Activated T-cell treated with anti-CD3 and anti-CD28 coated beads, Interleukin-2, amount 50 U/mL, for 24 hours (primary cell): ENCODE results near the gene GNAS.

ENCODE experiments used
- DNase-seq: peaks from one replicate; pipeline ENCODE4 v3.0.0-alpha.2; 2020
- H3K27ac Mint-ChIP-seq: 2 replicates; pipeline ENCODE4 v1.8.0; 2020; ENCODE audit warnings: mild to moderate bottlenecking, mixed read lengths
- H3K27me3 Mint-ChIP-seq: 2 replicates; pipeline ENCODE4 v1.8.0; 2020; ENCODE audit warnings: mixed read lengths
- H3K36me3 Mint-ChIP-seq: 2 replicates; pipeline ENCODE4 v1.8.0; 2020; ENCODE audit warnings: low read depth, mixed read lengths
- H3K4me1 Mint-ChIP-seq: 2 replicates; pipeline ENCODE4 v1.8.0; 2020; ENCODE audit warnings: low read depth, mixed read lengths
- H3K4me3 Mint-ChIP-seq: 2 replicates; pipeline ENCODE4 v1.8.0; 2020; ENCODE audit warnings: mild to moderate bottlenecking, moderate library complexity, mixed read lengths
- H3K9me3 Mint-ChIP-seq: 2 replicates; pipeline ENCODE4 v1.8.0; 2020; ENCODE audit warnings: mixed read lengths

Gene GNAS

DNA sequence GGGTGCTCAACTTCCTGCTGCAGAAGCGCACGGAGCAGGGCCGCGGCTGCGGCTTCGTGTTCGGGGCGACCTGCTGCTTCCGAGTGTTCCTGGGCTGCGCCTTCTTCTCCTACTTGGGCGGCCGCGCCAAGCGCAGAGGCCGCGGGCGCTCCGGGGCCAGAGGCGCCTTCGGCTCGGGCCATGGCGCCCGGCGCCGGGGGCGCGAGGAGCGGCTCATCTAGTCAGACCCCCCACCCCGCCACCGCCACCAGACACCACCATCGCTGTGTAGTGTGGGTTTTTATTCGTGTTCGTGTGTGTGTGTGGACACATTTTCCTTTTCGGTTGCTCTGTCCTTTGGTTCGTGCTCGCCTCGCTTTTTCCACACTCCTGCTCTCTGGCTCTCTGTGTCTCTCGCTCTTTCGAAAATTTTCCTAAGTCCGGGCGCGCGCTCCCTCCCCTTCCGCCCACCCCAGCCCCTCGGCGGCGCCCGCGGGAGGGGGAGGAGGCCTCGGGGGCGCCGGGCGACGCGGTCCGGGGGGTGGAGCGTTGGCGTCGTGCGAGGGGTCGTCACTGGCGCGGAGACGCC, 38.1 kb downstream of the GNAS start:
- Mint-ChIP-seq H3K9me3 (no peaks in the 10 kb centered on the region), H3K4me3 (peak overlapping the region; percentile 86), H3K36me3 (peaks cover 33% of the 10 kb centered on the region), H3K4me1 (peaks cover 53% of the 10 kb centered on the region), H3K27ac (peak overlapping the region; percentile 96), H3K27me3 (no peaks in the 10 kb centered on the region)
- DNase-seq: peak; percentile 83

DNA sequence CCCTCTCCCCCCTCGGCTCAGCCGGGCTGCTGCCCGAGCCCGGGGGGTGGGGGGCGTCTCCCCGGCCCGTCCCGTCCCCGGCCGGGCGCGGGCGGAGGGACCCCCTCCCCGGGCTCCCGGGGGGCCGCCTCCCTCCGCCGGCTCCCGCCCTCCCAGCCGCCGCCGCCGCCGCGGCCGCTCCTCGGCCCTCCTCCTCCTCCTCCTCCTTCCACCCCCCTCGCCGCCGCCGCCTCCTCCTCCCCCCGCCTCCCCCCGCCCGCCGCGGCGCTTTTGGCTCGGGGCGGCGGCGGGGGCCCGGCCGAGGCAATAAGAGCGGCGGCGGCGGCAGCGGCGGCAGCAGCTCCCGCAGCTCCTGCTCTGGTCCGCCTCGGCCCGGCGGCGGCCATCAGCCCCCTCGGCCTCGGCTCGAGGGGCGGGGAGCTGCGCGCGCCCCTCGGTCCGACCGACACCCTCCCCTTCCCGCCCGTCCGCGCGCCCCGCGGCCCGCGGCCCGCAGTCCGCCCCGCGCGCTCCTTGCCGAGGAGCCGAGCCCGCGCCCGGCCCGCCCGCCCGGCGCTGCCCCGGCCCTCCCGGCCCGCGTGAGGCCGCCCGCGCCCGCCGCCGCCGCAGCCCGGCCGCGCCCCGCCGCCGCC, 38.7 kb downstream of the GNAS start:
- Mint-ChIP-seq H3K27me3 (no peaks in the 10 kb centered on the region), H3K27ac (peak overlapping the region; percentile 85), H3K36me3 (peaks cover 39% of the 10 kb centered on the region), H3K4me3 (peak overlapping the region; percentile 72), H3K9me3 (no peaks in the 10 kb centered on the region), H3K4me1 (peaks cover 54% of the 10 kb centered on the region)
- peak; percentile 83 for DNase-seq

DNA sequence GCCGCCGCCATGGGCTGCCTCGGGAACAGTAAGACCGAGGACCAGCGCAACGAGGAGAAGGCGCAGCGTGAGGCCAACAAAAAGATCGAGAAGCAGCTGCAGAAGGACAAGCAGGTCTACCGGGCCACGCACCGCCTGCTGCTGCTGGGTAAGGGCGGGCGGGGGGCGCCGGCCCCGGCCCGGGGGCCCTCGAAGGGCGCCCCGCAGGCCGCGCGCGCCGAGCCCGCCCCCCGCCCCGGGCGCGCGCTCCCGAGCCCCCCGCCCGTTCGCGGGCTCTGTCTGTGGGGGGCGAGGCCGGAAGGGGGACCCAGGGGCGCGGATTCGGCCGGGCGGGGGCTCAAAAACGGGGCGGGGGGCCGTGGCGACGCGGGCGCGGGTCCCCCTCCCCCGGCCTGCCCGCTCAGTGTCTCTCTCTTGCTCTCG, 39.2 kb downstream of the GNAS start:
- H3K27ac Mint-ChIP-seq: peak overlapping the region; percentile 95
- no peaks in the 10 kb centered on the region for H3K9me3 Mint-ChIP-seq
- H3K36me3 Mint-ChIP-seq: peaks cover 44% of the 10 kb centered on the region
- H3K4me1 Mint-ChIP-seq: peaks cover 54% of the 10 kb centered on the region
- H3K4me3 Mint-ChIP-seq: peak overlapping the region; percentile 91
- peak; percentile 72 for DNase-seq
- H3K27me3 Mint-ChIP-seq: no peaks in the 10 kb centered on the region

DNA sequence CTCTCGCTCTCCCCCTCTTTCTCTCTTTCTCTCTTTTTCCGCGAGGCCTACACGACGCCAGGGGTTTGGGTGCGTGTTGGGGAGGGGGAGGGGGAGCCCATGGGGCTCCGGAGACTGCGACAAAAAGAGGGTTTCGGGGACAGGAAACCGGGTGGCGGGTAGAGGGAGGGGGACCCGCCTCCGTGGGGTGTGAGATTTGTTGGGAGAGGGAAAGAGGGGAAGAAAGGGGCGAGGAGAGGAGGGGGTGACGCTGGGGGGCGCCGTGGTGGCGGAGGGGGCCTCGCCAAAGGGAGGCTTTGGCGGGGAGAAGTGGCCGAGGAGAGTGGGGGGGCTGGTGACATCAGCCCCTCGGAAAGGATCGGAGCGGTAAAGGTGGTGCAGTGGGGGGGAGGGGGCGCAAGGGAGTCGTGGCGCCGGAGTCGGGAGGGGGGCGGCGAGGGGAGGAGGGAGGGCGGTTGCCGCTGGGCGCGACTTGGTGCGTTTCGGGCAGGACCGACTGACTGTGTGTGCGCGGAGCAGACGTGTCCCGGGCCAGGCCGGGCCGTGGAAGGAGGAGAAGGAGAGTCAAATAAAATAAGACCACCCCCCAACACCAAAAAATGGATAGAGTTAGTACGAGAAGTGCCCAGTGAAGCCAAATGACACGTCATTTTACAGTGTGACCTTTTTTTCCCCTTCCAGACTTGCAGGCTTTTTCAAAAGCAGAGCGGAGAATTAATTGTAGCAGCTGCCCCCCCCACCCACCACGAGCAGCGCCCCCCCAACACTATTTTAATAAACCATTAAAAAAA, 39.8 kb downstream of the GNAS start:
- peak; percentile 81 for DNase-seq
- no peaks in the 10 kb centered on the region for H3K9me3 Mint-ChIP-seq
- peaks cover 54% of the 10 kb centered on the region for H3K4me1 Mint-ChIP-seq
- H3K27ac Mint-ChIP-seq: peak overlapping the region; percentile 95
- no peaks in the 10 kb centered on the region for H3K27me3 Mint-ChIP-seq
- H3K4me3 Mint-ChIP-seq: peak overlapping the region; percentile 91
- H3K36me3 Mint-ChIP-seq: peaks cover 50% of the 10 kb centered on the region

DNA sequence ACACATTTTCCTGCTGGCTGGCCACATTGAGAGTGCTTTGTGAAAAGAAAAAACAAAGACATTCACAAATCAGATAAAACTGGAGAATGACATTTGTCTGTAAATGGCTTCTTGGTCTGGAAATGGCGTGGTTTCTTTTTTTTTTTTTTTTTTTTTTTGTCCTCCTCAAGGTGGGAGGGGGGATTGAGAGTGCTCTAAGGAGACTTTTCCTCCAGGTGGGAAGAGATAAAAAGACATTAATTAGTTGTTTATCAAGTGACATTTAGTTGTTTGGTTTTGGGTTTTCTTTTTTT, 40.4 kb downstream of the GNAS start:
- Mint-ChIP-seq H3K4me1 (peaks cover 53% of the 10 kb centered on the region), H3K9me3 (no peaks in the 10 kb centered on the region), H3K36me3 (peaks cover 55% of the 10 kb centered on the region), H3K27me3 (no peaks in the 10 kb centered on the region), H3K4me3 (peak overlapping the region; percentile 91), H3K27ac (peak overlapping the region; percentile 95)
- no peak for DNase-seq

DNA sequence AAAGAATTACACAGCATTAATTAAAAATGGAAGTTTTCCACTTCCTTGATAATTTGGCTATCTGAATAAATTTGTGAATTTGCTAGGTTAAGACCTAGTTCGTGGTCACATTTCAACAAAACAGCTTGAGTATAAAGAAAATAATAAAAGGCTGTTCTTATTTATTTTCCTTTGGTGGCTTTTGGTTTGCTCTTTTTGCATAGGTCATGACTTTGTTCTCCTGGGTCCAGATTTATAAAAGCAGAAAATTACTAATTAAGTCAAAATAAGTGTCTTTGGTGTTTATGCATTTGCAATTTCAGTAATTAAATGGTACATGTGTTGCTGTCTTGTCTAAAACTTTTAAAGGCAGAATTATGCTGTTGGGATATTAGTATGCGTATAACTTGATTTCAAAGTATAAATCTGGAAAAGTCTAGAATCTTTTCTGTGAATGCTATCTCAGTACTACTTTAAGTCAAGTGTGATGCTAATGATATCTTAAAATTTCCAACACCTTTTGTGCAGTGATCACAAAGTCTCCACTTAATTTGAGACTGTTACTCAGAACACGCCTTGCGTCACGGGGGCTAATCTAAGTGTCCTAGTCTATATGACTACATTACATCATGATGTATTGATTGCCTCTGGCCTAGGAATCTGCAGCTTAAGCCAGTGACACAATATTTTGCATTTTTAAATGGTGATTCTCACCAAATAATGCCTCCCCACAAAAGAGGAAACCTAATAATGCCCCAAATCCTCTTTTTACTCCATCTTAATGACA, 41.0 kb downstream of the GNAS start:
- Mint-ChIP-seq H3K27ac (peak overlapping the region; percentile 95), H3K9me3 (no peaks in the 10 kb centered on the region), H3K4me1 (peaks cover 53% of the 10 kb centered on the region), H3K27me3 (no peaks in the 10 kb centered on the region), H3K36me3 (peaks cover 62% of the 10 kb centered on the region), H3K4me3 (peak overlapping the region; percentile 91)
- DNase-seq: no peak

DNA sequence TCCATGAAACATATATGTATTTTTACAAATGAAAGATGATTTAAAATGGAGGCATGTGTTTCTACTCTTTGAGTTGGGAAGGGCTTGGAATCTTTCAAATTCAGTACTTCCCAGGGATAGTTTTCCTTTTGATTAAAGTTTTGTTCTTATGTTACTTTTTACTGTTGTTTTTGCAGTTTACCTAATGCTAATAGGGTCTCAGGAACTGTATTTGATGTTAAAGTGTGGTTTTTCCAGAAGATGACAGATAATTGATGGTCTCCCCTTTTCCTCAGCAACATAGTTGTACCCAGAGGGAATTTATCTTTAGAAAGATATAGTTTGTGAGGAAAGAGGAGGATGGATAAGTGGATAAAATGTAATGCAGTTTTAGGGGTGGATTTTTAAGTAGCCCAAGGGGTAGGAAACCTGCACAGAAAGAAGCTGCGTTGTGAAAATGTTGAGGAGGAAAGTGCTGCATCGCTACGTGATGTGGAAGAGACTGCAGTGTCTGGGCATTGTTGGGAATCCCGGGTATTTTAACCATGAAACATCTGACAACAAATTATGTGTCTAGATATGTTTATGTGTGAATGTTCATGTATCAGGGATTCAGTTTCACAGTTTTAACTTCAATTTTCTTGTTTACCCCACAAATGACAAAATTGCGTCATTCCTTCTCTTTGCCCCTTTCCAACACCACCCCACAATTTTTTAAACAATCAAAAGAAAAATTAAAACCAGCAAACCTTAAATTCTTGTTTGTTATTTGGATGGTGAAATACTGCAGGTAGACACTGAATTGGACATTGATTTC, 42.3 kb downstream of the GNAS start:
- Mint-ChIP-seq H3K27me3 (no peaks in the 10 kb centered on the region), H3K27ac (peak overlapping the region; percentile 95), H3K4me3 (peak overlapping the region; percentile 91), H3K36me3 (peaks cover 75% of the 10 kb centered on the region), H3K9me3 (no peaks in the 10 kb centered on the region), H3K4me1 (peaks cover 65% of the 10 kb centered on the region)
- DNase-seq: no peak

DNA sequence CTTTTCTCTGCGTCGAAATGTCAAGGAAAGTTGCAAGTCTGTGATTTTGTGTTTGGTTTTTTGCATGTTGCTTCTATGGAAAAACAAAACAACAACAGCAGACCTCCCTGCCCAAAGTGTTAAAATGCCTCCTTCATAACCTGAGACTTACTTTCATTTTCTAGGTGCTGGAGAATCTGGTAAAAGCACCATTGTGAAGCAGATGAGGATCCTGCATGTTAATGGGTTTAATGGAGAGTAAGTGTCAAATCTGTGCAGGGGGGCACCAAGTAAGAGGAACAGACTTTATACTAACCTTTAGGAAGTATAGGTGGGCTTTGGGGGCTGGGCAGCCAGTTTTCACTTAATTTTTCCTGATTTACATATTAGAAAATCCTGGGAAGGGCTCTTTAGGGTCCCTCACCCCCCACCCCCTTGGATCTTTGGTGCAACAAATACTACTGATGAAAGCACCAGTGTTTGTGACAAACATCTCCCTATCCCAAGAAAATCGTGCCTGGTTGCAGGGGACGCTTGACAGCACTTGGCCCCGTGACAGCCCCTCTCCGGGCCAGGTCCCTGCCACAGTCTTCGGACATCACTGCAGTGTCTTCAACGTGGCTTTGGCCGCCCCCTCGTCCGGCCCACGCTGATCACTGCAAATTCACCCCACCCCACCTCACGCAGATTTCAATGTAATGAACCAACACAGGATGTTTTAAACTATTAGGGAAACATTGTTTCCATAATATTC, 43.1 kb downstream of the GNAS start:
- no peaks in the 10 kb centered on the region for H3K27me3 Mint-ChIP-seq
- H3K27ac Mint-ChIP-seq: peak overlapping the region; percentile 95
- peaks cover 68% of the 10 kb centered on the region for H3K4me1 Mint-ChIP-seq
- no peaks in the 10 kb centered on the region for H3K9me3 Mint-ChIP-seq
- H3K36me3 Mint-ChIP-seq: peaks cover 83% of the 10 kb centered on the region
- DNase-seq: no peak
- peak overlapping the region; percentile 91 for H3K4me3 Mint-ChIP-seq

DNA sequence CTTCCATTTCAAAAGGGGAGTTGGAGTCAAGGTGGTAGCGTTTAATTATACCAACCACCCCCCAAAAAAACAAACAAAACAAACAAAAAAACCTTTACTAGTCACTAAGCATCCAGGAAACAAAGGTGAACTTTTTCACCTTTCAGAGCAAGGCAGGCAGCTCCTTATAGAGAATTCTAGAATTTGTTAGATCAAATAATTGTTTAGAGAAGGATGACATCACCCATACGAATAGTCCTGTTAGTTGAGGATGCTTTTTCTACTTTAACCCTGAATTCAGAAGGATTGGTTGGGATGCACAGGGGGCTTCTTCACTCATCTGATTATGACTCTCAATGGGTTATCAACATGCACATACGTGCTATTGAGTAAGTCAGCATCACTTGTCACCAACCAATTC, 44.3 kb downstream of the GNAS start:
- peaks cover 76% of the 10 kb centered on the region for H3K4me1 Mint-ChIP-seq
- no peak for DNase-seq
- H3K27ac Mint-ChIP-seq: peak overlapping the region; percentile 95
- no peaks in the 10 kb centered on the region for H3K9me3 Mint-ChIP-seq
- H3K4me3 Mint-ChIP-seq: no peak overlapping the region
- no peaks in the 10 kb centered on the region for H3K27me3 Mint-ChIP-seq
- peaks cover 92% of the 10 kb centered on the region for H3K36me3 Mint-ChIP-seq

DNA sequence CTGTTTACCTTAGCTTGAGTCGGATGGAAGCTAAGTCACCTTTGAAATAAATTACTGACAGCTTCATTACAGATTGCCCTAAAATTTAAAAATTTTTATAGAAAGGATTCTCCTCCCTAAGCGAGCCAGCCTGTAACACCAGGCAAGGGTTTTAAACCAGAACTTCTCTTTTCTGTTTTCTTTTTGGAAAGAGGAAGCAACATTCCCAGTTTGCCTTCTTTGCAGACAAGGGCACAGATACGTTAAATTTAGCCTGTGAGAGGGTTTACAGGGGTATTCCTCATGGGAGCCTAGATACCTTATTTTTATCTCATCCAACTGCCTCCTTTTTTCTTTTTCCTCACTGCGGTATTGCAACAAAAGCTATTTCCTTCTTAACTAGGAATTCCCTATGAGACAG, 45.0 kb downstream of the GNAS start:
- no peaks in the 10 kb centered on the region for H3K9me3 Mint-ChIP-seq
- no peak overlapping the region for H3K4me3 Mint-ChIP-seq
- peaks cover 82% of the 10 kb centered on the region for H3K4me1 Mint-ChIP-seq
- H3K27me3 Mint-ChIP-seq: no peaks in the 10 kb centered on the region
- peaks cover 95% of the 10 kb centered on the region for H3K36me3 Mint-ChIP-seq
- DNase-seq: no peak
- peak overlapping the region; percentile 75 for H3K27ac Mint-ChIP-seq

DNA sequence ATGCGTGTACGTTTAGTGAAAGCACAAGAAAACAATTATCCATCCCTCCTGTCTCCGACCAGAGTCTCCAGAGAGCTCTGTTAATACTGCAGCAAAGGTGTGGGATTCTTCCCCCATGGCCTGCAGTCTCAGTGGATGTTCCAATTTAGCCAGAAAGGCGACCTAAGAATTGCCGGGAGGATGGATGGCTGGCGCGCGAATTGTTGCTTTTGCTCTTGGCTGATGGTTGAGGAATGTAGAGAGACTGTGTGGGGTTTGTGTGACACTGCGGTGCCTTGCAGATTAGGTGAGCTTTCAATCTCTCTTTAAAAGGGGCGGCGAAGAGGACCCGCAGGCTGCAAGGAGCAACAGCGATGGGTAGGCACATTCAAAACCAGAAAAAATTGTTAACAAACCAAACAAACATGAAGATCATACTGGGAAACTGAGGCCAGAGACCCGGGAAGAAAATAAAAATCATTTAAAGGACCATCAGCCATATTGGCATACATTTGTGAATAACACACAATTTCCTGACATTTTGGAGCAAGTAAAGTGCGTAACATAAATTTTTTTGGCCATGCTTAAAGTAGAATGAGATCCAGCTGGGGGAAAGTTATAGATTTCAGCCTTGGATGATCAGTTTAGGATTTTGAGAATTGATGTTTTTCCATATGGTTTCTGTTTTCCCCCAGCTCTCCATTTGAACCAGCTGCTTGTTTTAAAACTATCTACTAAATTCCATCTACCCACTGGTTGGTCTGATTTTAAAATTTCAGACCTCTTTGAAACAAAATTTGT, 46.3 kb downstream of the GNAS start:
- H3K9me3 Mint-ChIP-seq: no peaks in the 10 kb centered on the region
- H3K4me1 Mint-ChIP-seq: peaks cover 83% of the 10 kb centered on the region
- DNase-seq: no peak
- no peaks in the 10 kb centered on the region for H3K27me3 Mint-ChIP-seq
- peak overlapping the region; percentile 48 for H3K27ac Mint-ChIP-seq
- H3K36me3 Mint-ChIP-seq: peaks cover 97% of the 10 kb centered on the region
- no peak overlapping the region for H3K4me3 Mint-ChIP-seq

DNA sequence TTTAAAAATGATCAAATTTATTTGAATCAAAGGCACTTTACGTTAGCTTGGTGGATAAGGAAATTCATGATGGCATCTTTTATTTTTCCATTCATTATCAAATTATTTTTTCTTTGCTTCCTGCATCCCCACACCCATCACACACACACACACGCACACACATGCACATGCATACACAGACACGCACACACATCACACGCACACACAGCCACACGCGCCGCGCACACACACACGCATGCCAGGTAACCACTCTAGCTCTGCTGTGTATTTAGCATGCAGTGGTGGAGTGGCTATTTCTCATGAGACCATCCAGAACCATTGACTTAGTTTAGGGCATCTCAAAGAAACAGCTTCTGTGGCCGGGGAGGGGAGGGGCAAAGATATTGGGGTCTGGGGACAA, 47.0 kb downstream of the GNAS start:
- no peaks in the 10 kb centered on the region for H3K27me3 Mint-ChIP-seq
- peaks cover 97% of the 10 kb centered on the region for H3K36me3 Mint-ChIP-seq
- H3K27ac Mint-ChIP-seq: peak overlapping the region; percentile 50
- peaks cover 82% of the 10 kb centered on the region for H3K4me1 Mint-ChIP-seq
- no peak overlapping the region for H3K4me3 Mint-ChIP-seq
- no peak for DNase-seq
- no peaks in the 10 kb centered on the region for H3K9me3 Mint-ChIP-seq

DNA sequence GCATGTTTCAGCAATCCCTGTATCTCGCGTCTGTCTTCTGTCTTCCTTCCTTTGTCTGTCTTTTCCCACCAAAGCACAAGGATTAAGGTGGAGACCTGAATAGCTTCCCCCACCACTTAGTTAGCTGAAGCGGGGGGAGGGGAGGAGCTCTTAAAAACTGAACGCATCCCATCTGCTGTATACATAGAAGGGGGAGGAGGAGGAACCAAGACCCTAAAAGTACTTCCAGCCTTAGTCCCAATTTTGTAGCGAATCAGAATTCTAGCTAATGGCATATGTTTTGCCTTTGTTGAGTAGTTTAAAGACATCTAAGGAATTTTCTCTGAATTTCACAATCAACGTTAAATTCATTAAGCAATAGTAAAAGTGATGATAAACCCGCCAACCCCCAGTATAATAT, 47.9 kb downstream of the GNAS start:
- Mint-ChIP-seq H3K27ac (no peak overlapping the region), H3K27me3 (no peaks in the 10 kb centered on the region), H3K36me3 (peaks cover 97% of the 10 kb centered on the region), H3K9me3 (no peaks in the 10 kb centered on the region), H3K4me1 (peaks cover 82% of the 10 kb centered on the region), H3K4me3 (no peak overlapping the region)
- no peak for DNase-seq
